GM11168 (cell line): ENCODE results near the gene AGAP1.

ENCODE experiments used
- in situ Hi-C: fragments of 300-500 bp; cut with MboI; formaldehyde crosslinking; loops from one replicate; pipeline ENCODE4 v1.12.0; 2022; ENCODE audit warnings: low sequenced_read_pairs; ENCODE audit not compliant: unreplicated experiment

AGAP1 gene

GRCh38 chr2:235580426-235581157 lies 86.7 kb downstream of the AGAP1 start:
- in situ Hi-C loops, result no loop called here

- in situ Hi-C loops, result no loop called here
Observed at GRCh38 chr2:235582081-235582686, 88.3 kb downstream of the AGAP1 start.

GRCh38 chr2:235582729-235583128 lies 88.9 kb downstream of the AGAP1 start:
- in situ Hi-C loops, result no loop called here

GRCh38 chr2:235583144-235583543 lies 89.3 kb downstream of the AGAP1 start:
- in situ Hi-C loops, result no loop called here

- in situ Hi-C loops, result no loop called here
Observed at GRCh38 chr2:235583925-235584637, 90.2 kb downstream of the AGAP1 start.

GRCh38 chr2:235584638-235585007 lies 90.8 kb downstream of the AGAP1 start:
- in situ Hi-C loops, result no loop called here

GRCh38 chr2:235587202-235587601 lies 93.4 kb downstream of the AGAP1 start:
- in situ Hi-C loops, result no loop called here

- in situ Hi-C loops, result no loop called here
Observed at GRCh38 chr2:235588750-235589149, 94.9 kb downstream of the AGAP1 start.

GRCh38 chr2:235591231-235591730 lies 97.4 kb downstream of the AGAP1 start:
- in situ Hi-C loops, result no loop called here

GRCh38 chr2:235591921-235592320 lies 98.1 kb downstream of the AGAP1 start:
- in situ Hi-C loops, result no loop called here

- in situ Hi-C loops, result no loop called here
Observed at GRCh38 chr2:235592430-235592829, 98.6 kb downstream of the AGAP1 start.

- in situ Hi-C loops, result no loop called here
Observed at GRCh38 chr2:235592836-235593235, 99.0 kb downstream of the AGAP1 start.

GRCh38 chr2:235594041-235594440 lies 100.2 kb downstream of the AGAP1 start:
- in situ Hi-C loops, result no loop called here

GRCh38 chr2:235594964-235595363 lies 101.1 kb downstream of the AGAP1 start:
- in situ Hi-C loops, result no loop called here

GRCh38 chr2:235595422-235596010 lies 101.7 kb downstream of the AGAP1 start:
- in situ Hi-C loops, result no loop called here

GRCh38 chr2:235596272-235596671 lies 102.4 kb downstream of the AGAP1 start:
- in situ Hi-C loops, result no loop called here

- in situ Hi-C loops, result no loop called here
Observed at GRCh38 chr2:235597081-235597615, 103.3 kb downstream of the AGAP1 start.

- in situ Hi-C loops, result no loop called here
Observed at GRCh38 chr2:235598026-235598425, 104.2 kb downstream of the AGAP1 start.

- in situ Hi-C loops, result no loop called here
Observed at GRCh38 chr2:235598532-235599531, 105.0 kb downstream of the AGAP1 start.
